ENCODE results near the gene NAV1.
"Not testable (repeated sequence)": the region's sequence is repeated elsewhere in the genome, so short reads cannot be mapped to it uniquely, and the experiment has no call there.

The NAV1 gene, protein sequence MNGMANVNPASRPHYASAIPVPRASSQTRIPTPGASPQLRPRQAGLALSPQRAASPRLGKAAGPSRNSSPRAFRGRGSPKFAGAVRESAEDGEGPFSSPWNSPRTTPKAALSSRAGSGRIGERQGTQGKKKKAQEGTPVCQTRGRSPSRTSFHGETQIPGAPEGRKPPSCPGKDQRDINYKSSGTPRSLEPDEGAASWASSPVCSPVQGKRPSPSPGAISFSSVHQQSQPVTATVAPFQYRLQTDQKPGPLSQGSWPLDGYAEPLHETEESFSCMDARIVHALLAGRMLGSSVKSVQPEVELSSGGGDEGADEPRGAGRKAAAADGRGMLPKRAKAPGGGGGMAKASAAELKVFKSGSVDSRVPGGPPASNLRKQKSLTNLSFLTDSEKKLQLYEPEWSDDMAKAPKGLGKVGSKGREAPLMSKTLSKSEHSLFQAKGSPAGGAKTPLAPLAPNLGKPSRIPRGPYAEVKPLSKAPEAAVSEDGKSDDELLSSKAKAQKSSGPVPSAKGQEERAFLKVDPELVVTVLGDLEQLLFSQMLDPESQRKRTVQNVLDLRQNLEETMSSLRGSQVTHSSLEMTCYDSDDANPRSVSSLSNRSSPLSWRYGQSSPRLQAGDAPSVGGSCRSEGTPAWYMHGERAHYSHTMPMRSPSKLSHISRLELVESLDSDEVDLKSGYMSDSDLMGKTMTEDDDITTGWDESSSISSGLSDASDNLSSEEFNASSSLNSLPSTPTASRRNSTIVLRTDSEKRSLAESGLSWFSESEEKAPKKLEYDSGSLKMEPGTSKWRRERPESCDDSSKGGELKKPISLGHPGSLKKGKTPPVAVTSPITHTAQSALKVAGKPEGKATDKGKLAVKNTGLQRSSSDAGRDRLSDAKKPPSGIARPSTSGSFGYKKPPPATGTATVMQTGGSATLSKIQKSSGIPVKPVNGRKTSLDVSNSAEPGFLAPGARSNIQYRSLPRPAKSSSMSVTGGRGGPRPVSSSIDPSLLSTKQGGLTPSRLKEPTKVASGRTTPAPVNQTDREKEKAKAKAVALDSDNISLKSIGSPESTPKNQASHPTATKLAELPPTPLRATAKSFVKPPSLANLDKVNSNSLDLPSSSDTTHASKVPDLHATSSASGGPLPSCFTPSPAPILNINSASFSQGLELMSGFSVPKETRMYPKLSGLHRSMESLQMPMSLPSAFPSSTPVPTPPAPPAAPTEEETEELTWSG (N-terminal part only)

GRCh38 chr1:201538612-201539551 lies at the start of gene NAV1:
Gene NAV1 (plus strand): TSS chr1:201539127. CDS start chr1:201622885, 83,758 bp downstream.
- DNase-seq: peak; percentile 86

DNA sequence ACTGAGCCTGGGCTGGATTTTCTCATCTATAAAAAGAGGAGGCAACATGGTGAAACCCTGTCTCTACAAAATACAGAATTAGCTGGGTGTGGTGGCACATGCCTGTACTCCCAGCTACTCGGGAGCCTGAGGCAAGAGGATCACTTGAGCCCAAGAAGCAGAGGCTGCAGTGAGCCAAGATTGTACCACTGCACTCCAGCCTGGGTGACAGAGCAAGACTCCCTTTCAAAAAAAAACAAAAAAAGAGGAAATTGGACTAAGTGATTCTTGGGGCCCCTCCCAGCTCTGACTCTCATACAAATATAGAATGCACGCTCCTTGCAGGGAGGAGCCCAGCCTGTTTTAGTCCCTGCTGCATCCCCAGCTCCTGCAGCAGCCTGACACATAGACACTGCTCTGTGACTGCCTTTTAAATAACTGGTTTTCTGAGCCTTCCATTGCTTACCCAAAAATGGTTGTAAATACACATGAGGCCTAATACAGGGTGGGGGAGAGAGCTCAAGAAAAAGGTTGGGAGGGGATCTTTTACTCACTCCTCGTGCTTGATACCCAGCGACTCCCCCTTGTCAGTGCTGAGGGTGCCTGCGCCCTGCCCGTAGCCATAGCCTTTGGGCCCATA lies 49.2 kb upstream of the NAV1 start:
- DNase-seq: no peak

DNA sequence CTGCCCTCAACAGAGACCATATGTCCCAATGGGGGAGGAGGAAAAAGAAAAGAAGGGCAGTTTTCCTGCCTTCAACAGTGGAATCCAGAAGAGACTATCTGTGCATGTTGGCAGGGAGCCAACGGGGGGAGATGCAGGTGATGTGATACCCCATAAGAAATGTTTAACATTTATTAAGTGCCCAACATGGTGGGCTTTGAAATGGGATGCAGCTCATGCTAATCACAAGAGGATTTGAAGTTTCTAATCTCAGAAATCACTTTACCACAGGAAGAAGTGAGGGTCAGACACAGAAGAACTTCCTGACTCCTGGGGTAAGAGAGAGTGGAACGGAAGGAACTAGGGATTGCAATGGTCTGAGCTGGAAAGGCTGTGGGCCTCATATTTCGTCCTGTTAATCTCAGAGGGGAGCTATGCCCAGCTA lies 48.2 kb upstream of the NAV1 start:
- no peak for DNase-seq

GRCh38 chr1:201491896-201492511 lies 46.9 kb upstream of the NAV1 start:
- DNase-seq: no peak

DNA sequence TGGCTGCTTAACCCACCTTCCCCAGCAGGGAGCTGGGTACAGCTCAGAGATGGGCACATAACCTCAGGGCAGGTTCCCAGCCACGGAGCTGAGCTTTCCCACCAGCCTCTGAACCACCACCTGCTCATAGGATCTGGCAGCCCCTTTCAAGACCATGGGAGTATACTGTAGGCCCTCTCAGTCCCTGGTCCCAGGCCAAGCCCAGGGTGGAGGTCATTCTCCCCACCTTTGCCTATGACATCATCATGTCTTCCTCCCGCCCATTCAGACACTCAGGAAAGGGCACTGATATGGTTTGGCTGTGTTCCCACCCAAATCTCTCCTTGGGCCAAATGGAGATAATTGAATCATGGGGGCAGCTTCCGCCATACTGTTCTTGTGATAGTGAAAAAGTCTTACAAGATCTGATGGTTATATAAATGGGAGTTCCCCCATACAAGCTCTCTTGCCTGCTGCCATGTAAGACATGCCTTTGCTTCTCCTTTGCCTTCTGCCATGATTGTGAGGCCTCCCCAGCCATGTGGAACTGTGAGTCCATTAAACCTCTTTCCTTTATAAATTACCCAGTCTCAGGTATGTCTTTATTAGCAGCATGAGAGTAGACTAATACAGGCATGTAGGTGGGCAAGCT lies 45.8 kb upstream of the NAV1 start:
- not testable (repeated sequence) for DNase-seq

DNA sequence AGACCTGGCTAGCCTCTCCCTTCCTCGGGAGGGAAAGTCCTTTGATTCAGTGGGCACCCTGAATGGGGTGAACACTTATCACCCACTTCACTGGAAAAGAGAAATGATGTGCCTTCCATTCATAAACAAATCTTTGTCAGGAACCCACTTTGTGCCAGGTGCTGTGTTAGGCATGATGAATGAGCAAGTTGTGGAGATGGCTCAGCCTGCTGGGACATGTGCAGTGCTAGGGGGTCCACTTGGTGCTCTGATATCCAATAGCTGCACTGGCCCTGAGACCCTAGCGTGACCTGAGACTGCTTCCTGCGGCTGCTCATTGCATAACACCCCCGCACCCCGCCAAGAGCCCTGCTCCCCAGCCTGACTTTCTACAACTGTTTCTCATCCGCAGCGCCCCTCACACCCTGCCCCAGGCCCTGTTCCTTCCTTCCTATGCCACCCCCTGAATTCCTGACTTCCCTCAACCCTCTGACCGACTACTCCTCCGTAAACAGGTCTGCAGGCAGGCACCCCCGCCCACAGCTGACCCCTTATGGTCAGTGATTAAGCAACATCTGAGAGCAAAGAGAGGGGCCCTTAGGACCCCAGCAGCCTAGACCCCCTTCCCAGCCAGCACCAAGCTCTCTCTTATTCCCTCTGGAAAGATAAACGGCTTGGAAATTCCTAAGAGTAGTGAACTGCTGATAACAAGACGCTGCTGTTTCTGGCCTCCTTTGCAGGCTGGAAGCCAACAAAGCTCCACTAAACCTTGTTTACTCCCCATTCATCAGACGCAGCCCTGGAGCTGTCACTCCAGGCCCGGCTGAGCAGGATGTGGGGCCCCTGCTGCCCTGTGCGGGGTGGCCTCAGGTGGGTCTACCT lies 44.9 kb upstream of the NAV1 start:
- peak; percentile 34 for DNase-seq

DNA sequence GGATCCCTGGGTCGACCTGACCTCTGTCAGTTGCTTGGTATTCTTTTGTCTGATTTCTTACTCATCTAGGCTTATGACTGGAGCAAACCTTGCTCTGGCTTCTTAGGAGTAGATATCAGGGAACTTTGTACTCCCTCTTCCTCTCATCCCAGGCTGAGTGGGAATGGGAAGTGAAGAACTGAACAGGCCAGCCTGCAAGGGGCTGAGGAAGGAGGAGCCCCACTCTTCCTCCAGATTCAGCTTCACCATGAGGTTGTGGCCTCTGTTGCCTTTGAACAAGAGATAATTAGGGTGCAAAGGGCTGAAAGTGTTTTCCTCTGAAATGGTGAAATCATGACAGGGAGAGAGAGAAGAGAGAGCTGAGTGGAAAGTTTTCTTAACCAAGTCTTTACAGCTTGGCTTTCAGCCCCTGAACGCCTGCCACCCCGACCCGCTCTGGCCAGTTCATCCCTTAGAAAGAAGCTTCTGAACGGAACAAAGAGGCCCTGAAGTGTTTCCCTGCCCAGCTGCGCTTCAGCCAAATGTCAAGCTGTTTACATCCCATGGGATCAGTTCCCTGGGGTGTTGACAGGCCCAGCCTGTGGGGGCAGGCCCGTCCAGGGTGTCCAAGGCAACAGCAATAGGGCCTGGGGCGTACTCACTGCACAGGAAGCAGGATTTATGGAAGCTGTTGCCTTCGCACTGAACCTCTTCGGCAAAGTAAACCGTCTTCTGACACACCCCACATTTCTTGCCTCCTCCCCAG lies 43.2 kb upstream of the NAV1 start:
- DNase-seq: peak; percentile 55

- peak; percentile 34 for DNase-seq
Observed at GRCh38 chr1:201496296-201496690, 42.6 kb upstream of the NAV1 start.

DNA sequence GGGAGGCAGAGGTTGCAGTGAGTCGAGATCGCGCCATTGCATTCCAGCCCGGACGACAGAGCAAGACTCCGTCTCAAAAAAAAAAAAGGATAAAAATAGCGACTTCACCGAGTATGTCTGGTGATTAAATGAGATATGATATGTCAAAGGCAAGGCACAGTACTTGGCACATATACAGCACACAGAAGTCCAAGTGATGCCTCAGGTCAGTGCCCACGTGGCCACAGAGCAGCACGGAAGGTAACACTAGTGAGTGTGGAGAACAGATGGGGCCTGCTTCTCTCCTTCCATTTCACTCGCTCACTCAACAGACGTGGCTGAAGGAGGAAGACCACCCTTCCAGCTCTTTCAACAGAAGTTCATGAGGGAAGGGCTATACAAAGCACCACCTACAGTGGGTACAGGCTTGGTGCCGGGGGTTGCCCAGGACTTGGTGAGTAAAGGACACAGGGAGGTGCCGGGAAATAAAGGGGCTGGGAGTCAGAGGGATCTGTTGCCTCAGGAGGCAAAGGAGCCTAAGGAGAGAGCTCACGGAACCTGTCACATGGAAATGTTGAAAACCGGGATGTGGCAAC lies 40.9 kb upstream of the NAV1 start:
- DNase-seq: no peak

DNA sequence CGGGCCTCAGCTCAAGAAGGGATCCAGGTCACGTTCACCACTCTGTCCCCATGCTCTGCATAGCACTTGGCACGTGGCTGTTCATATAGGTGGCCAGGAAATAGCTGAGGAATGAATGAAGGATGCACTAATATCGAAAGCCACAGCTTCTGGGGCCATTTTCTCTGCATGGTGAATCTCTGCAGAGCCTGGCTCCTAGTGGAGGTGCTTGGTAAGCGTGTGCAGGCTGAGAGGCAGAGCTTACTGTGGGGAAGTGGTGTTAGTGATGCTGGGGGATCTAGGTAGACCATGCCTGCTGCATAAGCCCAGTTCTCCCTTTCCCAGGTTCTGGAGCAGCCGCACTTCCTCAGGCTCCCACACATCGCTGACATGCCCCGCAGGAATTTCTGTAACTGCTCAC lies 40.3 kb upstream of the NAV1 start:
- DNase-seq: no peak

DNA sequence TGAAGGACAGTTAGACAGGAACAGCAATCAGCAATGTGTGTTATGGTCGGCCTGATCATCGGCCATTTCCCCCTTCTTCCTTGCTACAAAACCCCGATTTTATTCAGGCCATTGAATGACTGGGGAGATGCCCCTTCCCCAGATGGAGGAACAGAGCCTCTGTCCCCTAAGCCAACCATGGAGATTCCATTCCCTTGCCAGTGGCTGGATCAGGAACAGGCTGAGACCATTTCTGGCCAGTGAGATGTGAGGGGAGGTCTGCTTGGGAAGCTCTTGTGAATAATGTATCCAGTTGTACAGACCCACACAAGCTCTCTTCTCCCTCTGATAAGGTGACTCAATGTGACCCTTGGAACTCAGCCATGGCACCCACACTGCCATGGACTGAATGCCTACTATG lies 39.7 kb upstream of the NAV1 start:
- no peak for DNase-seq

DNA sequence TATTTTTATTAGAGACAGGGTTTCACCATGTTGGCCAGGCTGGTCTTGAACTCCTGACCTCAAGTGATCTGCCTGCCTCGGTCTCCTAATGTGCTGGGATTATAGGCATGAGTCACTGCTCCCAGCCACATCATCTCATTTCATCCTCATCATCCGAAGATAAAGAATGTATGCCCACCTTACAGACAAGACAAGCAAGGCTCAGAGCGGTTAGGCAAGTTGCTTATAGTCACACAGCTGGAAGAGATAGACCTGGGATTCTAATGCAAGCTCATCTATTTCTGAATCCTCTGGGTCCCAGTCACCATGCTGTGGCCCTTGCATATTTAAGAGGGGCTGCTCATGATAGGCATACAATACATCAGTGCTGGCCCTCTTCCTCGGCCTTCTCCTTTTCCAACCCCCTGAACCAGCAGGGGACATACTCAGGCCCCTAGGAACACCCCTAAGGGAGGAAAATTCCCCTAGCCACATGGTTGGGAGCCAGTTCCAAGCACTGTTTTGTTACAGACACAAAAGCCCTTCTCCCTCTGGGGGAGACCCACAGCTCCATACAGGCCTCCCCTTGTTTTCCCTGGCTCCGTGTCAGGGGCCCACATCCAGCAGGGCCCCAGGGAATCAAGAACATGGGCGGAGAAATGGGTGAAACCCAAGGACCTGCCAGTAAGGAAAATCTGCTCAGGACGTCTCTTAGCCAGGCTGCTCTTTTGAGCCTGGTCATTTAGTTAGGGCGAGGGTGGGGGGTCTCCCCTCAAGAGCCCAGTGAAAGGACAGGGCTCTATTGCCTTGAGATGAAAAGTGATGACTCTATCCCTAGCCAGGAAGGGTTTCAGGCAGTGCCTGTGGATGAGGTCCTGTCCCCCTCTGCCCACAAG lies 38.9 kb upstream of the NAV1 start:
- no peak for DNase-seq

DNA sequence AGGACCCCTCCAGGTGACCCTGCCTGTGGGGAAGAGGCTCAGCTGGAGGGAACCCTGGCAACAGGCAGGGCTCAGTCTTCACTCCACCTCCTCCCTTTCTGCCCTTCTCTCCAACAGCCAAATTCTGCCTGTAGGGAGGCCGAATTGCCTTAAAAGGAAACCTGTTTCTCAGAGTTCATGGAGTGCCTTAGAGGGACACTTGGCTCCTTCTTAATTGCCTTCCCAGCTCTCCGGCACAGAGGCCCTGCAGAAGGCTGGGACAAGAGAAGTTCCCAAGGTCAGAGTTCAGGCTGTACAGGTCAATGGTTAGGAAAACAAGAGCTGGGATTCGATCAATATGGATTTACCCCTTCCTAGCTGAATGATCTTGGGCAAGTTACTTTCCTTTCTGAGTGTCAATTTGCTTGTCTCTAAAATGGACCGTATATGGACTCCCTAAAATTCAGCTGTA lies 38.2 kb upstream of the NAV1 start:
- DNase-seq: no peak

DNA sequence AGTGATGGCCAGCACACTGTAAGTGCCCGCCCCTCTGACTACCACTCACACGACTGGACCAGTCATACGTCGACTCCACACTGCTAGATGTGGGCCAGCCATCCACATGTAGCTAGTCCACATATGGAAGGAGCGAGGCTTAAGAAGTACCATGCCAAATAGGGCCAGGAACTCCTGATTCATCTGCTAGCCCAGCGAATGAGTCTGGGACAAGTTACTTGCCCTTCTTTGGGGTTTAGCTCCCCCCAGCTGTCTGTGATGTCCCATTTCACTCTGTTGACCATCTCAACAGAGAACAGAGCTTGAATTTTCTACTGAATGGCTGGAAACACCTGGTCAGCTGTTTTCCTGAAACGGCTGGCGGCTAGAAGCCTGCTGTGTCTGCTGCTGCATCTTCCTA lies 37.8 kb upstream of the NAV1 start:
- DNase-seq: no peak

GRCh38 chr1:201501812-201502510 lies 37.0 kb upstream of the NAV1 start:
- DNase-seq: no peak

DNA sequence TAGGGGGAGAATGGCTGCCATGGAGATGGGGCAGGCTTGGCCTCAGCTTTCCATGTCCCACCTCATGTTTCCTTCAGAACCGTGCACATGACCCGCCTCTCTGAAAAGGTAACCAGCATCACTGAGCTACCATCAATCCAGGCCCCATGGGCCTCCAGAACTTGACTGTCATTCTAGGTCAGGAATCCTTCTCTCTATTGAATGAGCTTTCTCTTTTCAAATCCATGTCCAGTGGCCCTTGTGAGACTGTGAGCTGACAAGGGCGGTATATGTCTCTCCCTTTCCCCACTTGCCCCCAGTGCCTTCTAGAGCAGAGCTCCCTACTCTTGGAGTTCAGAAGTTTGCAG lies 36.4 kb upstream of the NAV1 start:
- no peak for DNase-seq
